HG03354 (cell line): ENCODE measurements around the gene RIPOR3.

ENCODE experiments used
- ATAC-seq: cut with Tn5 transposase; IDR thresholded peaks from one replicate; pipeline ENCODE4 v1.9.1; 2021; ENCODE audit warnings: mild to moderate bottlenecking; ENCODE audit not compliant: unreplicated experiment, poor library complexity, severe bottlenecking

Gene RIPOR3

DNA sequence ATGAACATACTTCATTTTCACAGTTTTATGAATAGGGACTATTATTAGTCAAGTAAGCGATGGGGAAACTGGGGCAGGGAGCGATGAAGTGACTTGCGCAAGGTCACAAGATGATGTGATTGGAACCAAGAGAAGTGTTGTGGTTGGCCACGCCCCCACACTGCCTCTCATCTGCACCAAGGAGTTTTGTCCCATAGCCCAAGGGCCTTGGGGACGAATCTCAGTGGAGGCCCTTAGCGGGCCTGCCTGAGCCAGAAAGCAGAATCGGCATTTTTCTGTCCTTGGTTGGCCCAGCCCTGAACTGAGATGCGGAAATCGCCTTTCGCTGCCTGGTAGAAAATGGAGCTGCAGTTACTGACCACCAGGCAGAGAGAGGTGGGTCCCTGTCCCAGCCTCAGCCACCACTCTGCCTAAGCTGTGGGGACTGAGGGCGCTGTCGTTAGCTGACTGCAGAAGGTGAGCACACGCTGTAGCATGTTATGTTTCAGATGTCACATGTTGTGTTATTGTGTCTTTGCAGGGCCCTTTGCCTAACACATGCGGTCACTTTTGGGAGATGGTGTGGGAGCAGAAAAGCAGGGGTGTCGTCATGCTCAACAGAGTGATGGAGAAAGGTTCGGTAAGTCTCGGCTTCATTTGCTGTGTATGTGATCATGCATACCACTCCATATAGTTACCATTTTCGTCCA is 123.3 kb downstream of the RIPOR3 start:
- ATAC-seq, result no peak

DNA sequence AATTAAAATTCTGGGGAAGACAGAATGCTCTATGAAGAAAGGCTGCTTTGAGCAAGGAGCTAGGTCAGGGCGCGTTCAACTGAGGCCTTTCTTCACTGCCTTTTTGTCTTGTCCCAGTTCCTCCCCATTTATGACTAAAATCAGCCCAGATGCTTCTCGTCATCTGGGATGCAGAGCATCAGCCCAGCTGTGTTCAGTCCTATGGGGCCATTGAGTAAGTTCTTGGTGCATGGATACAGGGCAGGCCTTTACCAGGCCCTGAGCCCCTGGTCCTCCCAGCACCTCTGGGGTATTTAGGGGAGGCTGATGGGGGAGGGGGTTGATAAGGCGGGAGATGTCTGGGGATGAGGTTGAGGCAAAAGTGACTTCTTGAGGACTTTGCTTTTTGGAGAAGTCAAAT is 125.5 kb downstream of the RIPOR3 start:
- no peak for ATAC-seq

- no peak for ATAC-seq
Observed at GRCh38 chr20:50565383-50565782, 126.0 kb downstream of the RIPOR3 start.

GRCh38 chr20:50563133-50563944 is 128.0 kb downstream of the RIPOR3 start:
- ATAC-seq, result no peak

DNA sequence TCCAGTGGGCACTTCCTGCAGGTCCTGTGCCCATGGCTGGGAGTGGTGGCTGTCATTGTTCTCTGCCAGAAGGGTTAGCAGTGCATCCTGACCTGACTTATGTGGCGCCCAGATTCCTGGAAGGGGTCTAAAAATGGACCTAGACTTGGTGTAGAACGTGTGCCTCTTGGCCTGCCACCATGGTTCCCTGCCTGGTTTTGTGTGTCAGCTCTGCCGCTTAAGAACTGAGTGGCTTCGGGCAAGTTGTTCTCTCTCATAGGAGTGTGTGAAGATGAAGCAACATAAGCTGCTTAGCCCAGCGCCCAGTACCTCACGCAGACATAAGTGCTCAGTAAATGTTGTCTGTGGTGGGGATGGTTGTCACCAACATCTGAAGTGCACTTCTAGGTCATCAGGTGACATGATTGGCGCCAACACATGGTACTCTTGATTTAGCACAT is 129.1 kb downstream of the RIPOR3 start:
- no peak for ATAC-seq

GRCh38 chr20:50561379-50562078 is 129.8 kb downstream of the RIPOR3 start:
- no peak for ATAC-seq

- no peak for ATAC-seq
Observed at GRCh38 chr20:50560867-50561266, 130.5 kb downstream of the RIPOR3 start.

DNA sequence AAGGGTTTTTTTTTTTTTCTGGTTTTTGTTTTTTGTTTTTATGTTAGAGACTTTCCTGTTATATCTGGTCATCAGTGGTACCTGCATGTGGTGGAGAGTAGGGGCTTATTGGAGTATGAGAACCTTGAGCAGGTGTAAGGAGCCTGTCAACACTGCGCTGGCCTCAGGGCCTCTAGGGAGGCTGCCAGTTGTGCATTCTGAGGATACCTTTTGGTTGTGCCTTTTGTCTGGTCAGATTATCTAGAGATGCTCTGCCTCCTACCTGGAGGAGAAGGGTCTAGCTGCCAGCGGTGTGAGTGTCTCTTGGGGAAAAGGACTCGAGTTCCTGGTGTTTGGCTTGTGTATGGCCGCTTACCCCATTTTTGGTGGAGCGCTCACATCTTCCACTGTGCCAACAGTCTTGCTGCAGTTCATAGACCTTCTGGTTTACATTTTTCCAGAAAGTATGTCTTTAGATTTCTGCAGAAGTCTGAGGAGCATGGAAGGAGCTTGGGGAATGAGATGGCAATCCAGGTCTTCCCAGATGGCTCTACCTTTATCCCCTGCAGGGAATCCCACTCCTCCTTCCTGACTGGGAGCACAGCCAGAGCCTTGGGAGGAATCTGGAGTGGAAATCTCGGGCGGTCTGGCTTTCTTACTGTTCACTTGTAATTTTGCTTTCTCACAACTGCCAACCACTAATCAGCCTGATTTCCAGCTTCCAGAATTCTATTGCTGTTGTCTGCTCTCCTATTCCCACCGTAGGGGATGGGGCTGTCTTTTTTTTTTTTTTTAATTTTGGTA is 131.3 kb downstream of the RIPOR3 start:
- ATAC-seq, result no peak

DNA sequence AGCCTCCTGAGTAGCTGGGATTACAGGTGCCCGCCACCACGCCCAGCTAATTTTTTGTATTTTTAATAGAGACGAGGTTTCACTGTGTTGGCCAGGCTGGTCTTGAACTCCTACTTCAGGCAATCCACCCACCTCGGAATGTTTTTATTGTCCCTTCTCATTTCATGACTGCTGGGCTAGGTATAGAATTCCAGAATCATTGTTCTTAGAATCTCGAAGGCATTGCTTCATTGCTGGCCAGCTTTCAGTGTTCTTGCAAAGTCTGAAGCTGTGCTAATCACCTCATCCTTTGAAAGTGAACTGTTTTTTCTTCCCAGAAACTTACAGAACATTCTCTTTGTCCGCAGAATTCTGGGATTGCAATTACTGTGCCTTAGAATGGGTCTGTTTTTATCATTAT is 132.2 kb downstream of the RIPOR3 start:
- ATAC-seq, result no peak

DNA sequence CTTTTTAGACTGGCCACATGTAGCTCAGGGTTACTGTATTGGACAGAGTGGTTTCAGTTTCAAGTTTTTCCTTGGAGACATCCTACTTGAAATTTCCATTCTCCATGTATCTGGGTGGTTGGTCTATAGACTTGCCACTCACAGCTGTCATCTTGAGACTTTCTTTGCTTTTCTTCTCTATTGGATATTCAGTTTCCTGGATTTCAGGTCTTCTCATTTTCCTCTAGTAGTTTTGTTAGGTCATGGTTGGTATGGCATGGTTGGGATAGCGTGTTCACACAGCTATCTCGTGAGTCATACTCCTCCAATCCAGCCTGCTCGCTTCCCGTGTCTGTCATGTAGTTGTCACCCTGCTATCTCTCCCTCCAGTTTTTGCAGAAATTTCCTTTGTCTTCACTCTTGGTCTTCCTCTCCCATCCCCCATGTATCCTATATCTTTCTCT is 132.8 kb downstream of the RIPOR3 start:
- no peak for ATAC-seq

GRCh38 chr20:50557549-50558134 is 133.7 kb downstream of the RIPOR3 start:
- ATAC-seq, result no peak

- ATAC-seq, result no peak
Observed at GRCh38 chr20:50555662-50556061, 135.7 kb downstream of the RIPOR3 start.

- ATAC-seq, result no peak
Observed at GRCh38 chr20:50554694-50555579, 136.4 kb downstream of the RIPOR3 start.

DNA sequence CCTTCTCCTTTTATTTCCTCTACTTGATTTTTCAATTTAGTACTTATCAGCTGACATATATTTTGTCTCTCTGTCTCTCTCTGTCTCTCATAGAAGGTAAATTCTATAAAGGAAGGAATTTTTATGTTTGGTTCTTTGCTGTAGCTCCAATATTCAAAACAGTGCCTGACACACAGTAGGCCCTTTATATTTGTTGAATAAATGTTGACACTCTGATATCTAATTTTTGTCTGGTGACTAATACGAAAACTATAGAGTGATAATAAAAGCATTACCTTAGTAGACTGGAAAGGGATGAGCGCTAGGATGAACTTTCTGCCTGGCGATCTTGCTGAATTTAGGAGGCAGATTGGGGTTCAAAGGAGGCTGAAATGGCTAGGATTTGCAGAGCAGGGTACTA is 138.4 kb downstream of the RIPOR3 start:
- ATAC-seq, result no peak

GRCh38 chr20:50551288-50551687 is 140.1 kb downstream of the RIPOR3 start:
- ATAC-seq, result no peak

DNA sequence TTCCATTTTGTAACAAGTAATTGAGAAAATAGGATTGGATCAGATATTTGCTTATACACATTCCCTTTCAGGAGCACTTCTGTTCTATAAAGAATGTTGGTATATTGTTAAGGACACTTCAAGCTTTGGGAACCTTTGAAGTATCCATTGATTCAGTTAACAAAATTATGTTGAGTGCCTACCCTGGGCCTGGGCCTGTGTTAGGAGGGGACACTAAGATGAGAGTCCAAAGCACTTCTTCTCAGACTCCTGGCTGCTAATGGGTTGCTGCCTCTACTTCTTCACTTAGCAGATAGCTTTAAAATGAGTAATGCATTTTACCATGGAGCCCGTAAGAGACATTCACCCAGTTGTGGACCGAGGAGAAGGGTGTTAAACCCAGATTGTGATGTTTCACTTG is 140.8 kb downstream of the RIPOR3 start:
- ATAC-seq, result no peak

DNA sequence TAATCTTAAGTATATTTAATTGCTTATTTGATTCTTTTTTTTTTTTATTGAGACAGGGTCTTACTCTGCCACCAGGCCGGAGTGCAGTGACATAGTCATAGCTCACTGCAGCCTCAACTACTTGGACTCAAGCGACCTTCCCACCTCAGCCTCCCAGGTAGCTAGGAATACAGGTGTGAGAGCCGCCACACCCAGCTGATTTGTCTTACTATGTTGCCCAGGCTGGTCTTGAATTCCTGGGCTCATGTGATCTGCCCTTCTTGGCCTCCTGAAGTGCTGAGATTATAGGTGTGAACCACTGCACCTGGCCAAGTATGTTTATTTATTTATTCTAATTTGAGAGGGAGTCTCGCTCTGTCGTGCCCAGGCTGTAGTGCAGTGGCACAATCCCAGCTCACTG is 142.9 kb downstream of the RIPOR3 start:
- ATAC-seq, result no peak

GRCh38 chr20:50547964-50548363 is 143.4 kb downstream of the RIPOR3 start:
- no peak for ATAC-seq
